Right kidney (tissue), 9 donors: ENCODE measurements around the gene DLG1.

ENCODE experiments used
- DNase-seq: peaks from one replicate; pipeline ENCODE4 v3.0.0-alpha.2; 2016
- long read RNA-seq, 8 donors: transcript quantifications; one replicate each; lab custom pipeline, GENCODE V29; 2026

The DLG1 gene
- long read RNA-seq, donor 1, partial matches to known transcripts: 0 of 1 reads
- long read RNA-seq, donor 1, other reads (novel, unspliced or antisense): 0 of 1 reads
- long read RNA-seq, donor 2, partial matches to known transcripts: 0 of 2 reads
- long read RNA-seq, donor 2, other reads (novel, unspliced or antisense): 0 of 2 reads
- long read RNA-seq, donor 3, partial matches to known transcripts: 0 of 2 reads
- long read RNA-seq, donor 3, other reads (novel, unspliced or antisense): 0 of 2 reads
- long read RNA-seq, donor 4, partial matches to known transcripts: 0 of 2 reads
- long read RNA-seq, donor 4, other reads (novel, unspliced or antisense): 0 of 2 reads
- long read RNA-seq, donor 5, partial matches to known transcripts: 0 of 2 reads
- long read RNA-seq, donor 5, other reads (novel, unspliced or antisense): 0 of 2 reads
- long read RNA-seq, donor 6, partial matches to known transcripts: 19 of 19 reads
- long read RNA-seq, donor 6, other reads (novel, unspliced or antisense): 0 of 19 reads
- long read RNA-seq, donor 7, partial matches to known transcripts: 0 of 1 reads
- long read RNA-seq, donor 7, other reads (novel, unspliced or antisense): 0 of 1 reads
- long read RNA-seq, donor 8: 0 reads

- DNase-seq: peak; percentile 92
Observed at GRCh38 chr3:197298341-197298944, at the start of gene DLG1. Gene DLG1, minus strand, starts transcription at chr3:197298612. Its CDS starts 1,408 bp downstream, at chr3:197297204.

DNA sequence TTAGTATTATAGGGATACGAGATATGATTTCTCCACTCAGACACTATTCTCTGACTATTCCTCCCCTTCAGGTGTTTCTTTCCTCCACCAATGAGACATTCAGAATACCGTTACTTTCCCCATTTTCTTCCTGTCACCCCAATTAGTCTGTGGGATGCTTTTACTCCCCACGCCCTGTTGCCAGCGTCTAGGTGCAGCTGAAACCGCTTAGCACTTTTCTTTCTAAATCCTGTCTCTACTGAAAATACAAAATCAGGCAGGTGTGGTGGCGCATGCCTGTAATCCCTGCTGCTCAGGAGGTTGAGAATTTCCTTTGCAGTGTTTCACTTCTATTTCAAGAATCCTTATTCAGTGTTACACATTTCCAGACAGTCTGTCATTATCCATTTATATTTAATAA, 49.6 kb upstream of the DLG1 start:
- DNase-seq: no peak

DNA sequence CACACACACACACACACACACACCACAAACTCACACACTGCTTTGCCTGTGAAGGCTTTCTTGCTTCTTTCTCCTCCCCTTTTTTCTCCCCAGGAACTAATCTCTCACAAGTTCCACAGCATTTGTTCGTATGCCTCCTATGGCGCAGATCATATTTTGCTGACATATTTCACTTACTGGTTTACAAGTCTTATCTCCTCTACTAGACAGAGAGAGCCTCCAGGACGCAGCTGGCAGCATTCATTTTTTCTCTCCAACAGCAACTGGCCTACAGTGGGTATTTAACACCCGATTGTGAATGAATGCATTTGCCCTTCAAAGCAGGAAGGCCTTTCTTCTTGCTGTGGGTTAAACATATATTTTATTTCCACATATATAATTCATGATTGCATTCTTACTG, 47.0 kb upstream of the DLG1 start:
- no peak for DNase-seq

- no peak for DNase-seq
Observed at GRCh38 chr3:197344582-197345318, 46.3 kb upstream of the DLG1 start.

GRCh38 chr3:197343656-197344408, 45.4 kb upstream of the DLG1 start:
- no peak for DNase-seq

- no peak for DNase-seq
Observed at GRCh38 chr3:197343111-197343510, 44.7 kb upstream of the DLG1 start.

DNA sequence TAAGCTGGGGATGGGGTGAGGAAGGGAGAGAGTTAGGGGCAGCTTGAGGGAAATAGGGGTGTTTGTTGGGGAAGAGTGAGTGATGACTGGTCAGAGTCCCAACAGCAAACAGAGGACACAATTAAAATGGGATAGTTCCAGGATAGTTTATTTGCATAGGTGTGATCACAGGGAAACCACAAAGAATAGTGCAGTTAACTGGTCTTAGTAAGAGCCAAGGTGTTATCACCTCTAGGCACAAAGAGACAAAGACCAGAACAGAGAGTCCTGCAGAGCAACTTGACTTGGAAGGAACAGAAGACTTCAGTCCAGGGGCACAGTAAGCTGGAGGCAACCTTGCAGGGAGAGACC, 42.1 kb upstream of the DLG1 start:
- DNase-seq: no peak

GRCh38 chr3:197339841-197340520, 41.6 kb upstream of the DLG1 start:
- DNase-seq: peak; percentile 44

DNA sequence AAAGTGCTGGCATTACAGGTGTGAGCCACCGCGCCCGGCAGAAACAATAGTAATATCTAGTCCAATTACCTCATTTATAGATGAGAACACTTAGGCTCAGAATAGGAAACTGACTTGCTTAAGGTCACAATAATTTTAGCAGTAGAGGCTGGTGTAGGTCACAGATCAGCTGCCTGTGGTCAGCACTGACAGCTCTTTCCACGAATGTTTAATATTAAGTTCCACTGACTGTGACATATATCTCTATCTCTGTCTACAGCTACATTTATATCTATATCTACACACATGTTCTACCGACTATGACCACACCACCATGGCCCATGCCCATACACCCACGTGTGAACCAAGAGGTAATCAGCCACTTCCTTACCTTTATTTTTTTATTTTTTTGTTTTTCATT, 40.2 kb upstream of the DLG1 start:
- no peak for DNase-seq

GRCh38 chr3:197337656-197338055, 39.2 kb upstream of the DLG1 start:
- DNase-seq: no peak

- no peak for DNase-seq
Observed at GRCh38 chr3:197337214-197337613, 38.8 kb upstream of the DLG1 start.

DNA sequence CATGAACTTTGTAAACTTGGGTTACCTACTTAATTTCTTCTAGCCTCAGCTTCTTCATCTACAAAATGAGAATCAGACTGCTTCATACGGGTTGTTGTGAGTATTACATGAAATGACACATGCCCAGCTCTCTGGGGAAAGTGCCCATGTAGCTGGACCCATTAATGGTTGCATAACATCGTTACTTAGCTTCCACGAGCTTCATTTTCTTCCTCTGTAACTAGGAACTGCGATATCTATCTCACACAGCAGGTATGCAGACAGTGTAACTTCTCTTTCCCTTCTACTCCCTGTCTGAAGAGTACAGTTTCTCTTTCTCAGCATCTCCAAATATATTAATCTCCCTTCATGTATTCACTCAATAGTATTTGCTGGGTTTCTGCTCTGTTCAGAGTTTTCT, 37.9 kb upstream of the DLG1 start:
- no peak for DNase-seq

GRCh38 chr3:197335428-197336132, 37.2 kb upstream of the DLG1 start:
- DNase-seq: no peak

DNA sequence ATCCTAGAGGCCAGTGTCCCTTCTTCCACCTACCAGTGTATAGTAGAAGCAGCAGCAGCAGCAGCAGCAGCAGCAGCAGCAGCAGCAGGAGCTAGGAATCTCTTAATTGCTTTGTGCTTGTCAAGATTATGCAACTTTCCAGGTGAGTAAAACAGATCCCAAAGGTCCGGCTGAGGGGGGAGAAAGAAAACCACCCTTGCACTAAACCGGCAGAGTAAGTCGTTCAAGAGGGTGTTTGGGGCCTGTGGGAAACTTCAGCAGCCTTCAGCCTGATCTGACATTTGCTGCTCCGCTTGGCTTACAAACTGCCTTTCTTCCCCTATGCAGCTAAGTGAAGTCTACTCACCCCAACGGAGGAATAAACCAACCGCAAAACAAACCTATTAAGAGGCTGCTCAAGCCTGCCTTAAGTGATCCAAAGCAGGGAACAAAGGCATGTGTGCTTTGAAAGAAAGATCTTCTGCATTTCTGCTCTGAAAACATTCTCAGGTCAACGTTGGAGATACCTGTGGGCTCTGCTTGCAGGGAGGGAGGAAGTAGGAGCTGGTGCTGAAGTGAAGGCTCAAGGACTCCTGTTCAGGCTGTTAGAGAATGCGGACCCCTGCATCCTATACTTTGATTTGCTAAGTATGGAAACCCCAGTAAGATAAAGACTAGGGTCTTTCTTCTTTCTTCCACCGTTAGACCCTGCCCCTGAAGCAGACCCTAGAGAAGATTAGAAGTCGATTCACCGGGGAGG, 35.7 kb upstream of the DLG1 start:
- peak; percentile 50 for DNase-seq

DNA sequence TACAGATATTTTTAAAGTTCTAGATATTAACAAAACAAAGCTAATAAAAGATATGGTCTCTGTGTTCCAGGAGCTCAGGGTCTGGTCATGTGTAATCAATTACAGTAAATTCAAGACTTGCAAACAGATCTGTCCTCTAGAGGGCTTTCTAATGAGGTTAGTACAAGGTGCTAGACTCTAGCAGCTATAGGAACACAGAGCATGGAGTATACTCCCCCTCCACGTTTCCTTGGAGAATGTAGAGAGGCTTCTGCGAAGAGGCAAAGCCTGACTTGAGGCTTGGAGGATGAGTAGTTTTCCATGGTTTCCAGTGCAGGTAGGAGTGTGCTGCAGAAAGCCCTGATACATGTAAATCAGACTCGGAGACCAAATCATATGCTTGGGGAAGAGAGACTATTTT, 32.7 kb upstream of the DLG1 start:
- no peak for DNase-seq

DNA sequence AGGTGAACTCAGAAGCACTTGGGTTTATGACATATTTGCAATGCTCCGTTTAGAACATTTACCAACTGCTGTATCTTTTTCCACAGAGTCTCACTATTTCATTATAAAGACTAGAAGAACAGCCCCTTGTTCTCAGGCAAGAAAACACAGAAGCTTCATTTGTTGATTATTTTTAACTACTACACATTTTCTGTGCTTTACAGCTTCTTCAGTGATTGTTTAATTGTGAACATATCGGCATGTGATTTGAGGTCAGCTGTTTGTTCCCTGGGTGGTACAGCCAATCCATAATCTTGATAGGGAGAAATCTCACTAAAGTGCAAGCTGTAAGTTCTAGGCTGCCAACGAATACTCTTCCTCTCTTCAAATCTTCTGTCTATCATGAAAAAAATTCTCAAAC, 31.0 kb upstream of the DLG1 start:
- no peak for DNase-seq

GRCh38 chr3:197328198-197328597, 29.8 kb upstream of the DLG1 start:
- no peak for DNase-seq

GRCh38 chr3:197327701-197328100, 29.3 kb upstream of the DLG1 start:
- DNase-seq: no peak

DNA sequence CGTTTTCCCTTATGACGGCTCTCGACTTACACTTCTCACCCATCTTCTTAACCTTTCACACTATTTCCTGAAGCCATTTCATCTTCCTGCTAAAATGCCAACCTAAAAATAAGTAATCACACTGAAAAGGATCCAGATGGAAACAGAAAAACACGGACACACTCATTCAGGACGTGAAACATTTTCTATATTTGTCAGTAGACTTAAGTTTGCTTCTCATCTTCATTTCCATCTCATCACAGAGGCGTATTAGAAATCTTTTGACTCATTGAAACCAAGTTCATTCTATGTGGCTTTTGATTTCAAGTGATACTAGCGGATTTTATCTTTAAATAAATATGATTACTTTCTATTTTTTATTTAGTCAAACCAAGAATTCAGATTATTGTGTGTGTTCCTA, 27.4 kb upstream of the DLG1 start:
- no peak for DNase-seq

DNA sequence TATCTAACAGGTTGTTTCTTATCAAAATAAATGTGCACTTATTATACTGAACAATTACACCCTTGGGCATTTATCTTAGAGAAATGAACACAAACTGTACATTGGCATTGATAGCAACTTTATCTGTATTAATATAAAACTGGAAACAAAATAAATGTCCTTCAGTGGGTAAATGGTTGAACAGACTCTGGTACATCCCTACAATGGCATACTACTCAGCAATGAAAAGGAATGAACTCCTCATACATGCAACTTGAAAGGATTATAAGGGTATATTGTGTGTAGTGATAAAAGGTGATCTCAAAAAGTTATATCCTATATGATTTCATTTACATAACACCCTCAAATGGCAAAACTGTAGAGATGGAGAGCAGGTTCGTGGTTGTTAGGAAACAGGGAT, 23.7 kb upstream of the DLG1 start:
- no peak for DNase-seq
